ENCODE data around the gene RBM8A. TPM values are rescaled to one million over a fixed set of nuclear protein-coding genes. Genes with fewer than 3 reads are reported as not detected.
A peak's percentile ranks its signal among the peaks of the same experiment; 100 is the strongest.

Gene RBM8A
- total RNA-seq, 4 donors from 2014 or later: 199 to 589 (median 381) TPM

DNA sequence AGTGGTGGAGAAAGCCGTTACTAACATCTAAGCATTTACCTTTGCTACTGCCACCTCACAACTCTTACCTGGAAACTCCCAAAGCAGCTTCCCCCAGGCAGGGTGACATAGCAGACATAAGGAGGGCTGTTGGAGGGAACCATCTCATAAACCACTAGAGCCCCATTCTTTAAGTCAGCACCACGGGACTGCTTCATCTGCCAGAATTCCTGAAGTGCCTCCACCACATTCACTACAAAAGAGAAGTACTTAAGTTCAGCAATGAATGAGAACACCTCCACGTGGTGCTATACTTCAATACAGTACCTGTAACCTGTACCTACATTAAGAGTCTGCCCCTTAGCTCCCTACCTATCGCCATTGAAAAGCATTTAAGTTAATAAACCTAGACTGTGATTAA is 20.3 kb upstream of the RBM8A start:
- Histone ChIP-seq H3K4me3 (no peak overlapping the region), H3K9me3 (no peaks in the 10 kb centered on the region), H3K27ac (peak overlapping the region; percentile 88 to 99 (median 96)), H3K4me1 (peaks cover 58 to 63% of the 10 kb centered on the region in 2 donors), H3K36me3 (peaks cover 0 to 43% of the 10 kb centered on the region in 2 donors), H3K27me3 (no peaks in the 10 kb centered on the region)
- TF ChIP-seq, protein P1, sequence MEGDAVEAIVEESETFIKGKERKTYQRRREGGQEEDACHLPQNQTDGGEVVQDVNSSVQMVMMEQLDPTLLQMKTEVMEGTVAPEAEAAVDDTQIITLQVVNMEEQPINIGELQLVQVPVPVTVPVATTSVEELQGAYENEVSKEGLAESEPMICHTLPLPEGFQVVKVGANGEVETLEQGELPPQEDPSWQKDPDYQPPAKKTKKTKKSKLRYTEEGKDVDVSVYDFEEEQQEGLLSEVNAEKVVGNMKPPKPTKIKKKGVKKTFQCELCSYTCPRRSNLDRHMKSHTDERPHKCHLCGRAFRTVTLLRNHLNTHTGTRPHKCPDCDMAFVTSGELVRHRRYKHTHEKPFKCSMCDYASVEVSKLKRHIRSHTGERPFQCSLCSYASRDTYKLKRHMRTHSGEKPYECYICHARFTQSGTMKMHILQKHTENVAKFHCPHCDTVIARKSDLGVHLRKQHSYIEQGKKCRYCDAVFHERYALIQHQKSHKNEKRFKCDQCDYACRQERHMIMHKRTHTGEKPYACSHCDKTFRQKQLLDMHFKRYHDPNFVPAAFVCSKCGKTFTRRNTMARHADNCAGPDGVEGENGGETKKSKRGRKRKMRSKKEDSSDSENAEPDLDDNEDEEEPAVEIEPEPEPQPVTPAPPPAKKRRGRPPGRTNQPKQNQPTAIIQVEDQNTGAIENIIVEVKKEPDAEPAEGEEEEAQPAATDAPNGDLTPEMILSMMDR (IDR thresholded peaks at IDR 0.05 in 4 of 5, conservative IDR thresholded peaks at IDR 0.05 in 1 of 5): no peak
- in situ Hi-C loops (cut with MboI; ENCODE audit: low sequenced_read_pairs in 4 of 4) (no loop called here), intact Hi-C loops (cut with DNase I; ENCODE audit: low total_unique reads) (loop anchor here (5.0 kb wide), 1 partner anchor 50 kb away; the partner anchor contains the start of gene TXNIP)
- DNase-seq (no peak), ATAC-seq (no peak)

DNA sequence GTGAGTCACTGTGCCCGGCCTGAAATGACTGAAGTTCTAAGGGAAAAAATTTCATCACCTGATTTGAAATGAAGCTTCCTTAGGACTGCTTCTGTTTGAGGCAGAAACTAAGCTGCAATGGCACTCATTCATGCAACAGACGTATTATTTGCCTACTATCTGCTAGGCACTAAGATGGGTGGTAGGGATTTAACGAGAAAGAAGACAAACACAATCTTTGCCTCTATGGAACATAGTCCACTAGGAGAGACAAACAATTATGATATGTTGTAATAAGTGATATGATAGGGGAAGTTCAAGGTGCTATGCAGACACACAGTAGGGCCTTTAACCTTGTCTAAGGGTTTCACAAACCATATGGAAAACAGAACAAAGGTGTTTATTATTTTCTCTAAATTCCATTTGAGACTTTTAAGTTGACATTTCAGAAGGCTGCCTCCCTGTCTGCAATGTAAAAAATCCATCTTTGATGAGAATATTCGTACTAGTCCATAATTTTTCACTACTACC is 19.2 kb upstream of the RBM8A start:
- Histone ChIP-seq H3K4me3 (no peak overlapping the region), H3K27me3 (no peaks in the 10 kb centered on the region), H3K4me1 (peaks cover 48 to 53% of the 10 kb centered on the region in 2 donors), H3K36me3 (peaks cover 0 to 51% of the 10 kb centered on the region in 2 donors), H3K27ac (peak overlapping the region; percentile 88 to 99 (median 96)), H3K9me3 (no peaks in the 10 kb centered on the region)
- in situ Hi-C loops (cut with MboI; ENCODE audit: low sequenced_read_pairs in 4 of 4) (no loop called here), intact Hi-C loops (cut with DNase I; ENCODE audit: low total_unique reads) (loop anchor here (5.0 kb wide), 1 partner anchor 51 kb away; the partner anchor contains the start of gene TXNIP)
- DNase-seq (no peak), ATAC-seq (no peak)
- no peak for TF ChIP-seq POLR2A (IDR thresholded peaks at IDR 0.05)
- TF ChIP-seq, protein P1 (IDR thresholded peaks at IDR 0.05 in 4 of 5, conservative IDR thresholded peaks at IDR 0.05 in 1 of 5): no peak

DNA sequence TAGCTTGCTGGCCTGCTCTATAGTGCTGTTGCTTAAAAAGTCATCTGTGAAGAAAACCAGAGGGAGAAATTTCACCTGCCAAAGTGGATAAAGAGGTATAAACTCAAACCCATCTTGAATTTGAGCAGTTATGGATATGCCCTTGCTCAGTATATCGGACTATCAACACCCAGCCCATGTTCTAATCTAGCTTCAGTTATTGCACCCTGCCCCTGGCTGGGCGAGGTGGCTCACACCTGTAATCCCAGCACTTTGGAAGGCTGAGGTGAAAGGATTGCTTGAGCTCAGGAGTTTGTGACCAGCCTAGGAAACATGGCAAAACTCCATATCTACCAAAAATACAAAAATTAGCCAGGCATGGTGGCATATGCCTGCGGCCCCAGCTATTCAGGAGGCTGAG is 17.2 kb upstream of the RBM8A start:
- Histone ChIP-seq H3K27ac (peak overlapping the region; percentile 88 to 99 (median 96)), H3K4me1 (peaks cover 31 to 37% of the 10 kb centered on the region in 2 donors), H3K4me3 (no peak overlapping the region), H3K9me3 (no peaks in the 10 kb centered on the region), H3K27me3 (no peaks in the 10 kb centered on the region), H3K36me3 (peaks cover 0 to 56% of the 10 kb centered on the region in 2 donors)
- no peak for TF ChIP-seq POLR2A (IDR thresholded peaks at IDR 0.05)
- TF ChIP-seq, protein P1 (IDR thresholded peaks at IDR 0.05 in 4 of 5, conservative IDR thresholded peaks at IDR 0.05 in 1 of 5): no peak
- in situ Hi-C loops (cut with MboI; ENCODE audit: low sequenced_read_pairs in 4 of 4): no loop called here
- ATAC-seq: no peak
- no peak for DNase-seq
- intact Hi-C loops (cut with DNase I; ENCODE audit: low total_unique reads): no loop called here

- peaks cover 15 to 24% of the 10 kb centered on the region in 2 donors for H3K4me1 ChIP-seq
- peaks cover 0 to 60% of the 10 kb centered on the region in 2 donors for H3K36me3 ChIP-seq
- TF ChIP-seq, protein P1 (IDR thresholded peaks at IDR 0.05 in 4 of 5, conservative IDR thresholded peaks at IDR 0.05 in 1 of 5): no peak
- TF ChIP-seq POLR2A (IDR thresholded peaks at IDR 0.05): no peak
- H3K9me3 ChIP-seq: no peaks in the 10 kb centered on the region
- no peak overlapping the region for H3K4me3 ChIP-seq
- ATAC-seq (no peak), DNase-seq (no peak)
- no peaks in the 10 kb centered on the region for H3K27me3 ChIP-seq
- intact Hi-C loops (cut with DNase I; ENCODE audit: low total_unique reads): no loop called here
- H3K27ac ChIP-seq: peak overlapping the region; percentile 69 to 97 (median 92)
- in situ Hi-C loops (cut with MboI; ENCODE audit: low sequenced_read_pairs in 4 of 4): no loop called here
These were observed 15.6 kb upstream of the RBM8A start for GRCh38 chr1:145942871-145943270.

DNA sequence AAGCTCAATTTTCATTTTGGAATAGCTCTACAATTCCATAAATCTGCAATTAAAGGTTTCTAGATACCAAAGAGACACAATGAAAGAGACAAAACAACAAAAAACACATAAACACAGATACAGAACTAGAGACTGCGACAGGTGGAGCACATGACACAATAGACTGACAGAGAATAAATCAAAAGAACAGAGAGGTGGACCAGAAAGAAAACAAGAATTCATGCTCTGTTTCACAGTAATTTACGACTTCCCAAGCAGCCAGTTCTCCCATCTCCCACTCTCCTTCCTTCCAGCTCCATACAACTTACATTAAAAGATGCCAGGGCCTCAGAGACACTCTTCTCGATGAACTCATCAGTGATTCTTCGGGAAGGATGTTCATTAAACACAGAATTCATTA is 15.1 kb upstream of the RBM8A start:
- intact Hi-C loops (cut with DNase I; ENCODE audit: low total_unique reads): no loop called here
- no peak for ATAC-seq
- no peaks in the 10 kb centered on the region for H3K27me3 ChIP-seq
- no peaks in the 10 kb centered on the region for H3K9me3 ChIP-seq
- H3K36me3 ChIP-seq: peaks cover 0 to 63% of the 10 kb centered on the region in 2 donors
- no peak for TF ChIP-seq POLR2A (IDR thresholded peaks at IDR 0.05)
- TF ChIP-seq, protein P1 (IDR thresholded peaks at IDR 0.05 in 4 of 5, conservative IDR thresholded peaks at IDR 0.05 in 1 of 5): no peak
- H3K4me1 ChIP-seq: peaks cover 13 to 19% of the 10 kb centered on the region in 2 donors
- no peak for DNase-seq
- in situ Hi-C loops (cut with MboI; ENCODE audit: low sequenced_read_pairs in 4 of 4): no loop called here
- H3K27ac ChIP-seq: peak overlapping the region; percentile 69 to 97 (median 92)
- no peak overlapping the region for H3K4me3 ChIP-seq
